ENCODE results near the gene SLC16A14.

The SLC16A14 gene

DNA sequence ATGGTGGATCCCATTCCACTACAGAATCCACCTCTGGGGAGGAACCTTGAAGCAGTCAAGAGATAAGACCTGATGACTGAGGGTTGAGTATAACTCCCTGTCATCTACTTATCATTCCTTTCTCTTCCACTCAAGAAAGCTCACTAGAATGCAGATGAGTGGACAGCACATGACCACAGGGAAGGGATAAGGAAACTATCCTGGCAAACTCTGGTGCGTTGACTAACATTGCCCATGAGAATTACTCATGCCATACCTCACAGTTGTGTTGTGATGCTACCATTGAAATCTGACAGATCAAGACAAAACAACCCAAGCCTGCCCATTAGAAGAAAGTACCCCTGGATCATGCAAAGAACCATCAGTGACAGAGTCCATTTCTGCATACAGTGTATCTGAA is 26.5 kb downstream of the SLC16A14 start:
- no peak for DNase-seq (ENCODE audit: low read depth in 3 of 3)

DNA sequence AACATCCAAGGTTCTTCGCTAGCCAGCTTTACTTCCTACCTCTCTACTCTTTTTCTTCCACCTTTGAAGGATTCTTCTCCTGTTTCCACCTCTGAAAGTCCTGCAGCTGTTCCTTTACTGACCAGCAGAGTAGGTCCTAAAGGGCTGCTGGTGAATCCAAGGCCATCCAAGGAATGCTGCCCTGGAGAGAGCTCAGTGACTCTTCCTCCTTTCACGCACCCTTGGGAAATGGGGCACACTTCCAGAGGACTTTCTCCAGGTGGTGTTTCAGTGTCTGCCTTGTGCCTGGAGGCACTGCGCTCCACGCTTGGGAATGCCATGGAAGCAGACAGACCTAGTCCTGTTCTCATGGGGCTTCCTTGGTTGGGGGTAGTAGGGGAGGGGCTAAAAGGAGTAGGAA is 45.4 kb downstream of the SLC16A14 start:
- DNase-seq (ENCODE audit: low read depth in 3 of 3), result no peak

DNA sequence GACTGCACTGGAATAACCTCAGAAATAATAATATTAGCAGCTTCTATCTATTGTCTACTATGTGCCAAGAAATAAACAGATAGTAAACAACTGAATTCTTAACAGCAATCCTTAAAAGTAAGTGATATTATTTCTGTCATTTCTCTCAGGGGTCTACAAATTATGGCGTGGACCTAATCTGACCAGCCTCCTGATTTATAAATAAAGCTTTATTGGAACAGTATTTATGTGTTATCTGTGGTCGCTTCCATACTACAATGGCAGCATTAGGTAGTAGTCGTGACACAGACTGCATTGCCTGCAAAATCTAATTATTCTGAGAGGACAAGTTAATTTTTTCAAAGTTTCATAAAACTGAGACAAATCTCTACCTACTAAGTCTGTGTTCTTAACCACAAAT is 49.0 kb downstream of the SLC16A14 start:
- no peak for DNase-seq (ENCODE audit: low read depth in 3 of 3)

GRCh38 chr2:230018153-230018552 is 50.6 kb downstream of the SLC16A14 start:
- DNase-seq (ENCODE audit: low read depth in 3 of 3), result no peak

DNA sequence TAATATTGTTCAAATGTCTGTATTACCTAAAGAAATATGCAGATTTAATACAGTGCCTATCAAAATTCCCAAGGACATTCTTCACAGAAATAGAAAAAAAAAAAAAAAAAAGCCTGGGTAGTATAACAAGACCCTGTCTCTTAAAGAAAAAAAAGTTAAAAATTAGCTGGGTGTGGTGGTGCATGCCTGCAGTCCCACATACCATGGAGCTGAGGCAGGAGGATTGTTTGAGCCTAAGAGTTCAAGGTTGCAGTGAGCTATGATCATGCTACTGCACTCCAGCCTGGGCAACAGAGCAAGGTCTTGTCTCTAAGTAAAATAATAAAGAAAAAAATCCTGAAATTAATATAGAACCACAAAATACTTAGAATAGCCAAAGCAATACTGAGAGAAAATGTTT is 51.9 kb downstream of the SLC16A14 start:
- no peak for DNase-seq (ENCODE audit: low read depth in 3 of 3)

DNA sequence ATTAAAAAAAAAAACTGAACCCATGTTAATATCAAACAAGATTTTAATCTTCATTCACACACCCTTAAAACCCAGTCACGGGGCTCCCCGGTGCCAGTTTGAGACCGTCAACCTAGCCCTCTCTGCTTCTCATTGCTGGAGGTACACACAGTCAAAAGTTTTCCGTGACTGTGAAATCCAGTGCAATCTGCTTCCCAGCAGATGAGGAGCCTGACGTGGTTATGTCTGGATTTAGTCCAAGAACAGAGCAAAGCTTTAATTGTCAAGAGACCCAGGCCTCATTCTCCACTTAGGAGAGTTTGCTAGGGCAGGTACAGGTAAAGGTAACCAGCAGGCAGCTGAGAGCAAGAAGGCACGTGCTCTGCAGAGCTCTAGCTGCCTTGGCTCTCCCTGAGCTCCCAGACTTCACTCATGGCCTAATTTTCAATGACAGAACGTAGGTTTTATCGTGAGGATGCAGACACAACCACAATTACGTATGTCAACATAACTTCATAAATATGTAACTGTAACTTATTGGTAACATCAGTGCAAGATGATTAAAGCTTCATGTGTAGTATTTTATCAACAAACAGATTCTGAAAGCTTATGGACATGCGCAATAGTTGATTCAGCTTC is 56.3 kb downstream of the SLC16A14 start:
- DNase-seq (ENCODE audit: low read depth in 3 of 3), result no peak

- no peak for DNase-seq (ENCODE audit: low read depth in 3 of 3)
Observed at GRCh38 chr2:230011617-230012016, 57.1 kb downstream of the SLC16A14 start.

- DNase-seq (ENCODE audit: low read depth in 3 of 3), result no peak
Observed at GRCh38 chr2:230010501-230010900, 58.2 kb downstream of the SLC16A14 start.

GRCh38 chr2:230008708-230009066 is 60.0 kb downstream of the SLC16A14 start:
- no peak for DNase-seq (ENCODE audit: low read depth in 3 of 3)

DNA sequence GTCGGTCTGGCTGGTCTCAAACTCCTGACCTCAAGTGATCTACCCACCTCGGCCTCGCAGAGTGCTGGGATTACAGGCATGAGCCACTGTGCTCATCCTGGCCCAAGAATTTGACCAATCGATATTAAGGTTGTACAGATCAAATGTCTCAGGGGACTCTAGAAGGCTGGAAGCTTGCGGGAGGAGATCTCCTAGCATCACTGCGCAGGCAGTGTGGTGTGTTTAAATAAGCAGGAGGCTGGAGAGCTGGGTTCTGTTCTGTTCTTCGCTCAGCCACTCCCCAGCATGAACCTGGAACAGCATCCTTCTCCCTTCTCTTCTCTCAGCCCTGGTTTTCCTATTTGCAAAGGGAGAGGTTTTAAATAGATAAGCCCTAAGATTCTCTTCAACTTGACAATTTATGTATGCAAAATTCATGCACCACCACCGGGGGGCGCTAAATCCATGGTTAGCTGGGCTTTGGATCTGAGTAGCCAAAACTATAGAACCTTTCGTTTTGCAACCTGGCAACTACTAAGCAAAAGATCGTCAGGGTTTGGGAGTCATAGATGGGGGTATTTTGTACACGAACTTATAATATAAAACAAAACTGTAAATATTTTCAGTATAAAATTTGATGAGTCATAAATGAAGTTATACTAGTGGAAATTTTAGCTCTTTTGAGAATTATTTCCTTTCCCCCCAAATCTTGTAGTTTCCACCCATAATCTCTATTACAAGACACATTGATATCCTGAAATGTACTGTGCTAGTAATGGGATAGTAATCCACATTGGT is 60.6 kb downstream of the SLC16A14 start:
- DNase-seq (ENCODE audit: low read depth in 3 of 3), result peak; percentile 59 to 82 (median 81)

- no peak for DNase-seq (ENCODE audit: low read depth in 3 of 3)
Observed at GRCh38 chr2:230000118-230000841, 68.4 kb downstream of the SLC16A14 start.

DNA sequence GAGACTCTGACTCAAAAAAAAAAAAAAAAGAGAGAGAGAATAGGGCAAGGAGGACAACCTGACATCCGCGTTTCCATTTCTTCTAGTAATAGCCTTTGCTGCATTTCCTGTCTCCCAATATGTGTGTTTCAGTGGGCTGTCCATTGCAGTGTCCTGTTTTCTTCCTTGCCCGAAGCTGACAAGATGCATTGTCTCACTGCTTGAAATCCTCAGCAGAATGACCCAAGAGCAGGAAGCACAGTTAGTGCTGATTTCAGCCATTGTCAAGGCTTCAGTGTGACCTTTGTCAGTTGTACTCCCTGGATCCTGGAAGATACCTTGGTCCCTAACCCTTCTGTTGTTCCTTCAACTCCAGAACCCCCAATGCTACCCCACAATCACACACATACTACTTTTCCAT is 71.2 kb downstream of the SLC16A14 start:
- no peak for DNase-seq (ENCODE audit: low read depth in 3 of 3)

DNA sequence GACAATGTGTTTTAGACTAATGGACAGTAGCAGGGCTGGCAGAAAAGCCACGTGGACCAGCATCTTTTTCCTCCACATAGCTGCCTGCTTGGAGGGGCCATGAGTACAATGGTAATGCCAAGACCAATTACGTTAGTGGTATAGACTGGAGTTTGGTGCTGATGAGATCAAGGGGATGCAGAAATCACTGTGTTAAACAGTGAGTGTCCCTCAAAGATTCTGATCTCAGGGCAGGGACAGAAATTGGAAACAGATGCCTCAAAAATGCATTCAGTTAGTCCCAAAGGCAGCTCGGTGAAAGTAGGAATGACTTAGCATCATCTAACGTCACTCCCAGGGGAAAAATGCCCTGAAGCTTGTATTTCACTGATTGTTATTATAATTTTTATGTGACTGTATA is 72.4 kb downstream of the SLC16A14 start:
- DNase-seq (ENCODE audit: low read depth in 3 of 3), result no peak

GRCh38 chr2:229993236-229993635 is 75.5 kb downstream of the SLC16A14 start:
- no peak for DNase-seq (ENCODE audit: low read depth in 3 of 3)

All from stimulated activated CD4-positive, alpha-beta T cell treated with anti-CD3 and anti-CD28 coated beads, TNF-alpha, amount 100 ng/mL, for 48 hours (primary cell).